Natural killer cell (primary cell): ENCODE data around the gene IL36B. TPM values are rescaled to one million over a fixed set of nuclear protein-coding genes. Genes with fewer than 3 reads are reported as not detected.

Source experiments
- ATAC-seq, 3 donors: fragments of 150-1000 bp in 2 of 3; fragments of 200-7000 bp in 1 of 3; cut with Tn5 transposase; 1 replicate in 1 of 3; 2 replicates in 2 of 3; pipeline ENCODE4 v1.10.0; 2021; ENCODE audit warnings: mild to moderate bottlenecking in 2 of 3, moderate library complexity in 2 of 3
- DNase-seq, 2 donors: peaks; one replicate each; pipeline versions ENCODE4 v3.0.0 to v3.0.0-alpha.2; 2013 to 2021; ENCODE audit warnings: mixed read lengths in 1 of 2
- H3K27ac ChIP-seq: one replicate; pipeline ENCODE4 v1.5.1; 2013; ENCODE audit warnings: mild to moderate bottlenecking, low read length
- H3K27me3 ChIP-seq: one replicate; pipeline ENCODE4 v1.6.1; 2013; ENCODE audit warnings: low read length; ENCODE audit not compliant: control insufficient read depth, insufficient read depth
- H3K36me3 ChIP-seq: one replicate; pipeline ENCODE4 v1.6.1; 2013; ENCODE audit warnings: low read length; ENCODE audit not compliant: control insufficient read depth, insufficient read depth
- H3K4me1 ChIP-seq: one replicate; pipeline ENCODE4 v1.6.1; 2013; ENCODE audit warnings: low read length; ENCODE audit not compliant: control insufficient read depth, insufficient read depth
- H3K4me3 ChIP-seq: one replicate; pipeline ENCODE4 v1.5.1; 2013; ENCODE audit warnings: low read length
- H3K9me3 ChIP-seq: one replicate; pipeline ENCODE4 v1.6.1; 2013; ENCODE audit warnings: low read length; ENCODE audit not compliant: control insufficient read depth, insufficient read depth
- H3K27ac Mint-ChIP-seq, 2 donors: one replicate each; pipeline ENCODE4 v1.8.0; 2022; ENCODE audit warnings: mild to moderate bottlenecking in 2 of 2, mixed read lengths in 2 of 2, moderate library complexity in 1 of 2
- H3K27me3 Mint-ChIP-seq, 2 donors: one replicate each; pipeline ENCODE4 v1.8.0; 2022; ENCODE audit warnings: low read depth in 2 of 2, mixed read lengths in 2 of 2
- H3K36me3 Mint-ChIP-seq: one replicate; pipeline ENCODE4 v1.8.0; 2022; ENCODE audit warnings: mixed read lengths
- H3K4me1 Mint-ChIP-seq, 2 donors: one replicate each; pipeline ENCODE4 v1.8.0; 2022; ENCODE audit warnings: mixed read lengths in 2 of 2
- H3K4me3 Mint-ChIP-seq: one replicate; pipeline ENCODE4 v1.8.0; 2022; ENCODE audit warnings: mild to moderate bottlenecking, moderate library complexity, mixed read lengths
- H3K9me3 Mint-ChIP-seq, 2 donors: one replicate each; pipeline ENCODE4 v1.8.0; 2022; ENCODE audit warnings: mixed read lengths in 2 of 2
- WGBS: methylation state at CpG from one replicate; pipeline ENCODE4 v1.1.7; 2013; ENCODE audit warnings: missing lambda C conversion rate; ENCODE audit not compliant: insufficient coverage; 5-methylcytosine and 5-hydroxymethylcytosine counted together
- intact Hi-C: fragments of 100-400 bp; cut with micrococcal nuclease; formaldehyde crosslinking; loops from one replicate; pipeline ENCODE4 v1.14.2; 2022
- total RNA-seq, 4 donors: library from RNA; stranded (reverse); fragments of 120-200 nt in 1 of 4; gene quantifications; one replicate each; pipeline versions ENCODE4 v1.2.3 to v1.2.4, GENCODE V29; 2013 to 2022
- TF ChIP-seq, protein P1 (sequence below): fragments of 200-600 bp; IDR thresholded peaks from one replicate; pipeline ENCODE4 v1.8.0; 2022; ENCODE audit warnings: antibody characterized with exemption

The IL36B gene
- total RNA-seq, 3 donors from 2014 or later (not counting 1 experiment from before 2014, with no cell fraction given), result not detected

DNA sequence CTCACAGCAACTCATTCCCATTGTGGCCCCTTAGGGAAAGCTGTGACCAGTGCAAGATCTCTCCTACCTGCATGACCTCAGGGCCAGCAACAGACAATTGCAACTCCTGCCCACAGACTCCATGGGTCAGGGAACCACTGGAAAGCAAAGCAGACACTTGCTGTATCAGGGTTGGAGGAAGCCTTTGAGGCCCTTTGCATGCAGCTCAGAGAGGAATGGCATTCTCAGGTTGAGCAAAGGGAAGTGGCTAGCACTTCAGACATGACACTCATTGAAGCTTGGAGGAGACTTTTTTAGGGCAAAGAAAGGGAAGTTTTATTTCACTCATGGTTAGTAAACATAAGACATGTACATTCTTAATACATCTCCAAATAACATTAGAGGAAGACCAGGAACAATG is 37.2 kb upstream of the IL36B start:
- DNase-seq (no peak), ATAC-seq (no peak)
- no peak overlapping the region for H3K27ac Mint-ChIP-seq
- peaks cover 6% of the 10 kb centered on the region for H3K4me1 ChIP-seq
- no peaks in the 10 kb centered on the region for H3K4me1 Mint-ChIP-seq
- intact Hi-C loops, result no loop called here
- no peak overlapping the region for H3K4me3 Mint-ChIP-seq
- H3K36me3 Mint-ChIP-seq, result peaks cover under 1% of the 10 kb centered on the region
- no peaks in the 10 kb centered on the region for H3K36me3 ChIP-seq
- no peaks in the 10 kb centered on the region for H3K9me3 Mint-ChIP-seq
- H3K27me3 Mint-ChIP-seq, result peaks cover 2 to 6% of the 10 kb centered on the region in 2 donors
- TF ChIP-seq, protein P1, sequence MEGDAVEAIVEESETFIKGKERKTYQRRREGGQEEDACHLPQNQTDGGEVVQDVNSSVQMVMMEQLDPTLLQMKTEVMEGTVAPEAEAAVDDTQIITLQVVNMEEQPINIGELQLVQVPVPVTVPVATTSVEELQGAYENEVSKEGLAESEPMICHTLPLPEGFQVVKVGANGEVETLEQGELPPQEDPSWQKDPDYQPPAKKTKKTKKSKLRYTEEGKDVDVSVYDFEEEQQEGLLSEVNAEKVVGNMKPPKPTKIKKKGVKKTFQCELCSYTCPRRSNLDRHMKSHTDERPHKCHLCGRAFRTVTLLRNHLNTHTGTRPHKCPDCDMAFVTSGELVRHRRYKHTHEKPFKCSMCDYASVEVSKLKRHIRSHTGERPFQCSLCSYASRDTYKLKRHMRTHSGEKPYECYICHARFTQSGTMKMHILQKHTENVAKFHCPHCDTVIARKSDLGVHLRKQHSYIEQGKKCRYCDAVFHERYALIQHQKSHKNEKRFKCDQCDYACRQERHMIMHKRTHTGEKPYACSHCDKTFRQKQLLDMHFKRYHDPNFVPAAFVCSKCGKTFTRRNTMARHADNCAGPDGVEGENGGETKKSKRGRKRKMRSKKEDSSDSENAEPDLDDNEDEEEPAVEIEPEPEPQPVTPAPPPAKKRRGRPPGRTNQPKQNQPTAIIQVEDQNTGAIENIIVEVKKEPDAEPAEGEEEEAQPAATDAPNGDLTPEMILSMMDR, result no peak
- H3K9me3 ChIP-seq, result no peaks in the 10 kb centered on the region
- no peak overlapping the region for H3K4me3 ChIP-seq
- H3K27me3 ChIP-seq, result no peaks in the 10 kb centered on the region
- no peak overlapping the region for H3K27ac ChIP-seq

DNA sequence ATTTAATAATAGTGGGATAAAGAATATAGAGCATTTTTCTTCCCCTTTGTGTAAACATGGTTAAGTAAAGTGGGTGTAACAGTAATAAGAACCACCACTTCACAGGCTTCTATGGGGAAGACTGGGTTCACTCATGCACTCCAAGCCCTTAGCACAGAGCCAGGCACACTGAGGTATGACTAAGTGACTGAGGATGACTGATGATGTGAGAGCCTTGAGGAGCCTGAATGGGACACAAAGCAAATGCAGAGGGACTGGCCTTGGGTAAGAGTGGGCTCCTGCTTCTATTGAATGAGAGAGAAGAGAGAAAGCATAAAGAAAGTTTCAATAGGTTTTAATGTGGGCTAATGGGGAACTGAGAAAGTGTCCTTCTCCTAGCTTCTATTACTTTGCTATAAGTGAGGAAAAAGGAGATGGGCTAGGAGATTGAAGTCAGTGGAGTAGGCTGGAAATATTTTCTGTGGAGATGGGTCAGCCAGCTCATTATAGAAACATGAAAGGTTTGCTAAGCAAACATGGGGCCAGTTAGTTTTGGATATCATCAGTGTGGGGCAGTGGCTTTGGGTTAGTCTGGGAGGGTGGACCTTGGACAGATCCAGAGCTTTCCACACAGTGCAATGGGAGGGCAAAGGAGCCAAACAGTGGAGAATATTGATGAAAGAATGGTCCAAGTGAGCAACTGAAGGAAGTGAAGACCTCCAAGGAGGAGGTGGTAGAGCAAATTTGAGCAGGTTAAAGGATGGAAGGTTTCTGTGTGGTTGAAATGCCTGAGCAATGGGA is 35.7 kb upstream of the IL36B start:
- TF ChIP-seq, protein P1, result no peak

DNA sequence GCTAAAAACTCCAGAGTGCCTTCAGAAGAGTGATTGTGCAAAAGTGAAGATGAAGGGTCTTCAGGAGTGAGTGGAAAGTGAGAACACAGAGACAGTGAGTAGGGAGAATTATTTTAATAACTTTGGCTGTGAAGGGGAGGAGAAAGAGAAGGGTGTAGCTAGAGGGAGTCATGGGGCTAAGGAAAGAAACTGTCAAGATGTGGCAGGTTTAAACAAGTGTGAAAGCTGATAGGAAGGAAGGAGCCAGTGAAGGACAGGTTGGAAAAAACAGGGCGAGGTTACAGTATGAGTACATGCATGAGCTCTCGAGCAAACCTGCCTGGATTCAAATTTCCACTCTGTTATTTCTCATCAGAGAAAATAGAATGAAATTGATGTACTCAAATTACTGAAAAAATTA is 32.9 kb upstream of the IL36B start:
- ATAC-seq (no peak), DNase-seq (no peak)
- Histone ChIP-seq H3K36me3 (no peaks in the 10 kb centered on the region), H3K27me3 (no peaks in the 10 kb centered on the region), H3K9me3 (no peaks in the 10 kb centered on the region), H3K4me1 (peaks cover 6% of the 10 kb centered on the region), H3K4me3 (no peak overlapping the region), H3K27ac (no peak overlapping the region)
- H3K36me3 Mint-ChIP-seq, result no peaks in the 10 kb centered on the region
- TF ChIP-seq, protein P1, result no peak
- H3K9me3 Mint-ChIP-seq, result no peaks in the 10 kb centered on the region
- intact Hi-C loops, result no loop called here
- no peaks in the 10 kb centered on the region for H3K4me1 Mint-ChIP-seq
- H3K27ac Mint-ChIP-seq, result no peak overlapping the region
- H3K27me3 Mint-ChIP-seq, result peaks cover 0 to 6% of the 10 kb centered on the region in 2 donors
- WGBS, result 83% methylated on average over 2 of the region's 2 CpGs
- H3K4me3 Mint-ChIP-seq, result no peak overlapping the region

More for the DNA sequence above, 35.7 kb upstream of the IL36B start:
- Histone ChIP-seq H3K27ac (no peak overlapping the region), H3K36me3 (no peaks in the 10 kb centered on the region), H3K9me3 (no peaks in the 10 kb centered on the region), H3K4me1 (peaks cover 6% of the 10 kb centered on the region), H3K27me3 (no peaks in the 10 kb centered on the region), H3K4me3 (no peak overlapping the region)
- Mint-ChIP-seq H3K9me3 (no peaks in the 10 kb centered on the region), H3K27ac (no peak overlapping the region), H3K27me3 (peaks cover 0 to 6% of the 10 kb centered on the region in 2 donors), H3K4me1 (no peaks in the 10 kb centered on the region), H3K4me3 (no peak overlapping the region), H3K36me3 (no peaks in the 10 kb centered on the region)
- ATAC-seq, result no peak
- intact Hi-C loops, result no loop called here
- no peak for DNase-seq
